ENCODE results near the gene ABCC3.
A peak's percentile ranks its signal among the peaks of the same experiment; 100 is the strongest.

ABCC3 gene

GRCh38 chr17:50627782-50628601 is 6.7 kb upstream of the ABCC3 start:
- DNase-seq: no peak

GRCh38 chr17:50629902-50630301 is 4.8 kb upstream of the ABCC3 start:
- DNase-seq: no peak

- DNase-seq: no peak
Measured at GRCh38 chr17:50630524-50631194, 4.0 kb upstream of the ABCC3 start.

- no peak for DNase-seq
Measured at GRCh38 chr17:50631195-50631907, 3.3 kb upstream of the ABCC3 start.

GRCh38 chr17:50631908-50632571 is 2.6 kb upstream of the ABCC3 start:
- DNase-seq: no peak

- DNase-seq: no peak
Measured at GRCh38 chr17:50632637-50633036, 2.0 kb upstream of the ABCC3 start.

GRCh38 chr17:50633683-50634082 is 998 bp upstream of the ABCC3 start:
- no peak for DNase-seq

- no peak for DNase-seq
Measured at GRCh38 chr17:50634915-50635731, 442 bp downstream of the ABCC3 start.

- DNase-seq: no peak
Measured at GRCh38 chr17:50635732-50635981, 976 bp downstream of the ABCC3 start.

GRCh38 chr17:50635982-50636803 is 1.5 kb downstream of the ABCC3 start:
- no peak for DNase-seq

- no peak for DNase-seq
Measured at GRCh38 chr17:50636804-50637195, 2.1 kb downstream of the ABCC3 start.

GRCh38 chr17:50637829-50638605 is 3.3 kb downstream of the ABCC3 start:
- no peak for DNase-seq

- peak; percentile 72 for DNase-seq
Measured at GRCh38 chr17:50638606-50638965, 3.9 kb downstream of the ABCC3 start.

GRCh38 chr17:50638966-50639713 is 4.5 kb downstream of the ABCC3 start:
- peak; percentile 99 for DNase-seq

GRCh38 chr17:50640686-50641351 is 6.1 kb downstream of the ABCC3 start:
- DNase-seq: peak; percentile 30

- DNase-seq: no peak
Measured at GRCh38 chr17:50641357-50641756, 6.7 kb downstream of the ABCC3 start.

GRCh38 chr17:50642071-50642721 is 7.5 kb downstream of the ABCC3 start:
- DNase-seq: no peak

GRCh38 chr17:50642722-50643656 is 8.3 kb downstream of the ABCC3 start:
- no peak for DNase-seq
